Calu3 (cell line): ENCODE results near the gene LRTM2. TPM values are rescaled to one million over a fixed set of nuclear protein-coding genes. Genes with fewer than 3 reads are reported as not detected.

Experiments used
- BruUV-seq: library from RNA; stranded (reverse); fragments of 400-500 nt; replicated peaks from 2 replicates; lab custom pipeline; 2021; lab: Mats Ljungman, UMichigan
- CTCF ChIA-PET: fragments of 300-600 bp; sonication (Branson Sonifier 250); formaldehyde crosslinking; loops from one replicate; lab custom pipeline; 2022; ENCODE audit warnings: antibody characterized with exemption; lab: Charles Lee
- DNase-seq: peaks from one replicate; pipeline ENCODE4 v3.0.0; 2022
- H3K27ac Mint-ChIP-seq: one replicate; pipeline ENCODE4 v1.8.0; 2022; ENCODE audit warnings: mixed read lengths; ENCODE audit not compliant: unreplicated experiment
- H3K27me3 Mint-ChIP-seq: one replicate; pipeline ENCODE4 v1.8.0; 2022; ENCODE audit warnings: mixed read lengths; ENCODE audit not compliant: unreplicated experiment
- H3K36me3 Mint-ChIP-seq: one replicate; pipeline ENCODE4 v1.8.0; 2022; ENCODE audit warnings: mild to moderate bottlenecking, moderate library complexity, mixed read lengths; ENCODE audit not compliant: insufficient read depth, unreplicated experiment
- H3K4me1 Mint-ChIP-seq: one replicate; pipeline ENCODE4 v1.8.0; 2022; ENCODE audit warnings: mild to moderate bottlenecking, low read depth, mixed read lengths; ENCODE audit not compliant: unreplicated experiment
- H3K4me3 Mint-ChIP-seq: one replicate; pipeline ENCODE4 v1.8.0; 2022; ENCODE audit warnings: mild to moderate bottlenecking, low read depth, moderate library complexity, mixed read lengths; ENCODE audit not compliant: unreplicated experiment
- H3K9me3 Mint-ChIP-seq: one replicate; pipeline ENCODE4 v1.8.0; 2022; ENCODE audit warnings: low read depth, mixed read lengths; ENCODE audit not compliant: unreplicated experiment
- intact Hi-C: fragments of 100-400 bp; cut with micrococcal nuclease; formaldehyde crosslinking; loops from one replicate; pipeline ENCODE4 v1.10.0; 2022; ENCODE audit not compliant: unreplicated experiment
- total RNA-seq: library from RNA; stranded (reverse); gene quantifications from 2 replicates; pipeline ENCODE4 v1.2.3, GENCODE V29; 2022
- TF ChIP-seq, protein P1 (sequence below): fragments of 200-600 bp; IDR thresholded peaks from one replicate; pipeline ENCODE4 v1.8.0; 2022; ENCODE audit warnings: antibody characterized with exemption; ENCODE audit not compliant: unreplicated experiment

LRTM2 gene
- total RNA-seq, 1 experiment from 2014 or later: not detected

DNA sequence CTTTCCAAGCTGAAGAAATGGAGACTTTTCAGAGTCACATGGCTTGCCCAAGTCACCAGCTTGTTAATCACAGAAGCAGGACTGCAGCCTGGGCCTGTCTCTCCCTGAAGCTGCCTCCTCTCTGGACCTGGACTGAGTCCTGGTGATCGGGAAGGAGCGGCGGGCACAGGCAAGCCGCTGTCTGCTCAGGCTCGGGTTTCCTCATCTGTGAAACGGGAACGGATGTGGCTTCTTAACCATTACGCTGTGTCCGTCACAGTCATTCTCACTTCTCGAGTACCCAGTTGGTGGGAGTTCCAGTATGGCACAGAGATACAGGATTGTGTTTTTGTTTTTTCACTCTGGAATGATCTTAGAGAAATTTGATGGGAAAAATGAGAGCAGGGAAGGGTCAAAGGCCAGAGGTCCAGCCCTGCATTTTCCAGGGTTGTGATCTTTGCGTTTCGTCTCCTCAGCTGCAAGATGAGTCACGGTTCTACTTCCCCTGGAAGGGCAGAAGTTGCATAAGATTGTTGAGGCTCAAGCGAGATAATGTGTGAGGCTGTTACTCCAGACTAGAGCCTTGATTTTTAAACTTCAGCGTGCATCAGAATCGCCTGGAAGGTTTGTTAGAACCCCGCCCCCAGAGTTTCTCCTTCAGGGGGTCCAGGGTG lies 7.6 kb upstream of the LRTM2 start:
- TF ChIP-seq, protein P1, sequence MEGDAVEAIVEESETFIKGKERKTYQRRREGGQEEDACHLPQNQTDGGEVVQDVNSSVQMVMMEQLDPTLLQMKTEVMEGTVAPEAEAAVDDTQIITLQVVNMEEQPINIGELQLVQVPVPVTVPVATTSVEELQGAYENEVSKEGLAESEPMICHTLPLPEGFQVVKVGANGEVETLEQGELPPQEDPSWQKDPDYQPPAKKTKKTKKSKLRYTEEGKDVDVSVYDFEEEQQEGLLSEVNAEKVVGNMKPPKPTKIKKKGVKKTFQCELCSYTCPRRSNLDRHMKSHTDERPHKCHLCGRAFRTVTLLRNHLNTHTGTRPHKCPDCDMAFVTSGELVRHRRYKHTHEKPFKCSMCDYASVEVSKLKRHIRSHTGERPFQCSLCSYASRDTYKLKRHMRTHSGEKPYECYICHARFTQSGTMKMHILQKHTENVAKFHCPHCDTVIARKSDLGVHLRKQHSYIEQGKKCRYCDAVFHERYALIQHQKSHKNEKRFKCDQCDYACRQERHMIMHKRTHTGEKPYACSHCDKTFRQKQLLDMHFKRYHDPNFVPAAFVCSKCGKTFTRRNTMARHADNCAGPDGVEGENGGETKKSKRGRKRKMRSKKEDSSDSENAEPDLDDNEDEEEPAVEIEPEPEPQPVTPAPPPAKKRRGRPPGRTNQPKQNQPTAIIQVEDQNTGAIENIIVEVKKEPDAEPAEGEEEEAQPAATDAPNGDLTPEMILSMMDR: no peak
- no TSS peak for BruUV-seq
- H3K27ac Mint-ChIP-seq: no peak overlapping the region
- H3K36me3 Mint-ChIP-seq: no peaks in the 10 kb centered on the region
- no peak overlapping the region for H3K4me3 Mint-ChIP-seq
- H3K9me3 Mint-ChIP-seq: no peaks in the 10 kb centered on the region
- peaks cover 71% of the 10 kb centered on the region for H3K27me3 Mint-ChIP-seq
- peaks cover 15% of the 10 kb centered on the region for H3K4me1 Mint-ChIP-seq
- CTCF ChIA-PET: interaction anchor here (0.6 to 0.8 kb wide), 2 partner anchors 127 to 160 kb away, joined by 4 to 9 read pairs; no protein-coding TSS in a partner anchor
- no peak for DNase-seq
- intact Hi-C loops: no loop called here

DNA sequence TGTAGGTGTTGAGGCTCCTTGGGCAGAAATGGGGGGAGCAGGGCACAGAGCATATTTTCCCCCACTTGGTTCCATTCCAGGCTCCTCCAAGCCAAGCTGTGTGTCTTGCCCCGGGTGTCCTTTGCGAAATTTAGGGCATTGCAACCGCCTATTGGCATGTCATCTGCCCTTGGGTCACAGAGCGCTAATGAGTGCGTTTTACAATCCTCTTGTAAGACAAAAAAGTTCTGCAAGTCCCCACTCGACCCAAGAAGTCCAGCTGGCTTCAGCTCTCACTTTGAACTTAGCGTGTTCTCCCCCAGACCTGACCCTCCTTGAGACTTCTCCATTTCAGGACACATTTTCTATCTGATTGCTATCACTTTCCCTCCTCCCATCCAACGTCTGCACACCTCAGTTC lies 6.1 kb upstream of the LRTM2 start:
- peaks cover 85% of the 10 kb centered on the region for H3K27me3 Mint-ChIP-seq
- H3K36me3 Mint-ChIP-seq: no peaks in the 10 kb centered on the region
- TF ChIP-seq, protein P1: no peak
- H3K27ac Mint-ChIP-seq: no peak overlapping the region
- no TSS peak for BruUV-seq
- CTCF ChIA-PET: no interaction called here
- peaks cover 15% of the 10 kb centered on the region for H3K4me1 Mint-ChIP-seq
- intact Hi-C loops: no loop called here
- DNase-seq: no peak
- no peaks in the 10 kb centered on the region for H3K9me3 Mint-ChIP-seq
- H3K4me3 Mint-ChIP-seq: no peak overlapping the region

GRCh38 chr12:1815108-1815507 lies 5.3 kb upstream of the LRTM2 start:
- BruUV-seq: no TSS peak
- no peak overlapping the region for H3K4me3 Mint-ChIP-seq
- no peaks in the 10 kb centered on the region for H3K9me3 Mint-ChIP-seq
- intact Hi-C loops: no loop called here
- TF ChIP-seq, protein P1: no peak
- no peak for DNase-seq
- CTCF ChIA-PET: no interaction called here
- H3K27me3 Mint-ChIP-seq: peaks cover 91% of the 10 kb centered on the region
- peaks cover 15% of the 10 kb centered on the region for H3K4me1 Mint-ChIP-seq
- H3K27ac Mint-ChIP-seq: no peak overlapping the region
- no peaks in the 10 kb centered on the region for H3K36me3 Mint-ChIP-seq

GRCh38 chr12:1815814-1816729 lies 4.3 kb upstream of the LRTM2 start:
- Mint-ChIP-seq H3K36me3 (no peaks in the 10 kb centered on the region), H3K4me3 (no peak overlapping the region), H3K27ac (no peak overlapping the region), H3K9me3 (no peaks in the 10 kb centered on the region), H3K27me3 (peaks cover 91% of the 10 kb centered on the region), H3K4me1 (peaks cover 10% of the 10 kb centered on the region)
- intact Hi-C loops: no loop called here
- TF ChIP-seq, protein P1: no peak
- BruUV-seq: no TSS peak
- no peak for DNase-seq
- CTCF ChIA-PET: interaction anchor here (0.6 kb wide), 1 partner anchor 51 kb away, joined by 6 read pairs; no protein-coding TSS in a partner anchor
